GM06990 (cell line): ENCODE data around the gene GSAP.

Source experiments
- DNase-seq: peaks from one replicate; pipeline ENCODE4 v3.0.0-alpha.2; 2011; ENCODE audit not compliant: insufficient read length; ENCODE audit errors: extremely low read depth
- H3K27me3 ChIP-seq: replicated peaks from 2 replicates; pipeline ENCODE4 v1.6.0; 2011; ENCODE audit warnings: low read length; ENCODE audit not compliant: control insufficient read depth, insufficient read depth
- H3K36me3 ChIP-seq: 2 replicates; pipeline ENCODE4 v1.5.1; 2011; ENCODE audit warnings: low read length; ENCODE audit not compliant: control insufficient read depth, insufficient read depth
- H3K4me3 ChIP-seq: replicated peaks from 2 replicates; pipeline ENCODE4 v1.5.1; 2011; ENCODE audit warnings: low read depth, mild to moderate bottlenecking, control low read depth, low read length
- CTCF ChIP-seq: IDR thresholded peaks from 2 replicates; pipeline ENCODE4 v1.5.1; 2011; ENCODE audit warnings: low read length, control low read depth, mild to moderate bottlenecking, inconsistent platforms; ENCODE audit not compliant: insufficient read depth, poor library complexity, severe bottlenecking

The GSAP gene

GRCh38 chr7:77444123-77444522 is 28.0 kb upstream of the GSAP start:
- Histone ChIP-seq H3K27me3 (no peaks in the 10 kb centered on the region), H3K36me3 (no peaks in the 10 kb centered on the region), H3K4me3 (no peak overlapping the region)
- no peak for DNase-seq
- no peak for TF ChIP-seq CTCF

GRCh38 chr7:77443042-77443441 is 26.9 kb upstream of the GSAP start:
- H3K27me3 ChIP-seq = no peaks in the 10 kb centered on the region
- no peak for TF ChIP-seq CTCF
- no peak overlapping the region for H3K4me3 ChIP-seq
- DNase-seq = no peak
- no peaks in the 10 kb centered on the region for H3K36me3 ChIP-seq

- no peaks in the 10 kb centered on the region for H3K36me3 ChIP-seq
- no peaks in the 10 kb centered on the region for H3K27me3 ChIP-seq
- no peak for TF ChIP-seq CTCF
- DNase-seq = no peak
- no peak overlapping the region for H3K4me3 ChIP-seq
These were observed 26.5 kb upstream of the GSAP start for GRCh38 chr7:77442636-77443035.

GRCh38 chr7:77441046-77441445 is 24.9 kb upstream of the GSAP start:
- DNase-seq = no peak
- no peak overlapping the region for H3K4me3 ChIP-seq
- no peak for TF ChIP-seq CTCF
- H3K27me3 ChIP-seq = no peaks in the 10 kb centered on the region
- H3K36me3 ChIP-seq = no peaks in the 10 kb centered on the region

- H3K36me3 ChIP-seq = no peaks in the 10 kb centered on the region
- H3K4me3 ChIP-seq = no peak overlapping the region
- H3K27me3 ChIP-seq = no peaks in the 10 kb centered on the region
- no peak for DNase-seq
- no peak for TF ChIP-seq CTCF
These were observed 23.4 kb upstream of the GSAP start for GRCh38 chr7:77439572-77439971.

GRCh38 chr7:77438131-77438530 is 22.0 kb upstream of the GSAP start:
- no peak overlapping the region for H3K4me3 ChIP-seq
- no peaks in the 10 kb centered on the region for H3K27me3 ChIP-seq
- H3K36me3 ChIP-seq = no peaks in the 10 kb centered on the region
- TF ChIP-seq CTCF = no peak
- DNase-seq = no peak
